HG02610 (cell line): ENCODE data around the gene ZFYVE27.

Experiments used
- ATAC-seq: cut with Tn5 transposase; IDR thresholded peaks from one replicate; pipeline ENCODE4 v1.9.1; 2021; ENCODE audit warnings: mild to moderate bottlenecking, moderate library complexity; ENCODE audit not compliant: unreplicated experiment

ZFYVE27 gene

DNA sequence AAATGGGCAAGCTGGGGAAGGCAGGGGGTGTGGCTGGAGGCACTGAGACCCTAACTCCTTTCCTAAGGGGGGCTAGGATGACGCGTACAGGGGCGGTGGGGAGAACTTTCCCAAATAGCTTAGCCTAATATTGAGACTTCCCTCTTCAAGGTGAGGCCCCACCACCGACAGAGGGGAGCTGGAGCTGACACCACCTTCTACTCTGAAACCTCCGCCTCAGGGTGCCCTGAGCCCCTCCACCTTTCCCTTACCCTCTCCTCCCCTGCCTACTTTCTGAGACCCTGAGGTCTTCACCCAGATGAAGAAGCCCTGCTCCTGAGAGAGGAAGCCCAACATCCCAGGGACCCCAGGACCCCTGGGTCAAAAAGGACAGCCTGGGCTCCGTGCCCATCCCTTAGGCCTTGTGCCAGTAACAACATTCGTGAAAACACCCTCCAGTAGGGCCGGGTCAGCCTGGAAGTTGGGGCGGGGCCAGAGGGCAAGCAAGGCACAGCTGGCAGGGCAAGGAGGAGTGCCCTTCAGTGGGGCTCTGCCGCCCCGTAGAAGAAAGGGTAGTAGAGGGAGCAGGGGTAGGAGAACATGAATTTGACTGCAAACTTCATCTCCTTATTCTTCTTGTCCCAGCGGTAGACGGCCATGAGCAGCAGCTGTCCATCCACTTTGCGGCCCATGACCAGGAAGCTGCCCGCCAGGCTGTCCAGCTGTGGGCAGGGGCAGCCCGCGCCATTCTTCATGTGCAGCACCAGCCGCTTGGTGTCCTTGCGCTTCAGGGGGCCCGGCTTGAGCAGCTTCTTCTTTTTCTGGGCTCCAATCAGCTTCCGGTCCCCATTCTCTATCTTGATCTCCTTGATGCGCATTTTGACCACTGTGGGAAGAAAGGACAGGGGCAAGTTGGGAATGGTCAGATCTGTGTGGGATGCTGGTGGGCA, 30.3 kb downstream of the ZFYVE27 start:
- no peak for ATAC-seq

DNA sequence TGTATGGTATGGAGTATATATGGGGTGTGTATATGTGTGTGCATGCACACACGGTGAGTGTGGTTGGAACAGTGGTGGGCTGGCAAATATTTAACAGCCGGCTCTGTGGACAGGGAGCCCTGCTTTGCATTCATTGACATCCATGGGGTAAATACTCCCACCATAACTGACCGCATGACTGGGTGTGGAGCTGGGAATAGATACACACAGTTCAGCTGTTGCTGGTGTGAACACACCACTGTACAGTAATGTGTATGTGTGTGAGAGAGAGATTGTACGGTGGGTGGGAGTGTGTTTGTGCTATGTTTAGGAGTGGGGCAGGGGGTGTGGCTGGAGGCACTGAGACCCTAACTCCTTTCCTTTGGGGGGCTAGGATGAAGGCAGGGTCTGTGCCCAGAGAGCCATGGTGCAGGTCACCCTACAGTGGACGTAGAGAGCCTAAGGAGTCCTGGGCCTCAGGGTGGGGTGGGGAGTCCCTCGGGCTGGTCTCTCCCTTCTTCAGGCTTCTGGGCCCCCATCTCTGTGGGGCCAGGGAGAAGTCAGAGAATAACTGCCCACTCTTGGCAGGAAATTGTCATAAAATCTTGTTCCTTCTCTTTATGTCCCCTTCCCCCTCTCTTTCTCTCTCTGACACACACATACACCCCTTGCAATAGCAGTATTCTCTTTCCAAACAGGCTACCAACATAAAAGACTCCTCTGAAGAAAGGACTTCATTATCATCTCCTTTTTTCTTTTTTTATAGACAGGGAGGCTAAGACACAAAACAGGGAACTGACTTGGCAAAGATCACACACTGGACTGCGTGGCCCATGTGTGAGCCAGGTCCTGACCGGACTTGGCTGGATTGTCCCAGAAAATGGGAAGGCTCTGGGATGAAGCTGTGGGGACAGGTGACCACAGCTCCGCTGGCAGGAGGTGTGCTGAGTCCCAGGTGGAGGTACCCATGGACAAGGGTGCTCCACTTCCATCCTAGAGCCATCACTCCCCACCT, 31.7 kb downstream of the ZFYVE27 start:
- no peak for ATAC-seq

DNA sequence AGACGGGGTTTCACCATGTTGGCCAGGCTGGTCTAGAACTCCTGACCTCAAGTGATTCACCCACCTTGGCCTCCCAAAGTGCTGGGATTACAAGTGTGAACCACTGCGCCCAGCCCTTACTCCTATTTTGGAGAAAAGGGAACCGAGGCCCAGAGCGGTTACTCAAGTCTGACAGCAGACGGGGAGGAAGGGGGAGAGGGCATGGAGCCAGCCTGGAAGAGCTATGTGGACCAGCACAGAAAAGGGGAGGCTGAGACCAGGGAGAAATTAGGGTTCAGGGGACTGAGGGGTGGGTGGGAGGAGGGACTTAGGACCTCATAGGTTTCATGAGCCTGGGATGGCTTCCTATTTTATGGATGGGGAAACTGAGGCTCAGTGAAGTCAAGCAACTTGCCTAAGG, 33.3 kb downstream of the ZFYVE27 start:
- no peak for ATAC-seq

DNA sequence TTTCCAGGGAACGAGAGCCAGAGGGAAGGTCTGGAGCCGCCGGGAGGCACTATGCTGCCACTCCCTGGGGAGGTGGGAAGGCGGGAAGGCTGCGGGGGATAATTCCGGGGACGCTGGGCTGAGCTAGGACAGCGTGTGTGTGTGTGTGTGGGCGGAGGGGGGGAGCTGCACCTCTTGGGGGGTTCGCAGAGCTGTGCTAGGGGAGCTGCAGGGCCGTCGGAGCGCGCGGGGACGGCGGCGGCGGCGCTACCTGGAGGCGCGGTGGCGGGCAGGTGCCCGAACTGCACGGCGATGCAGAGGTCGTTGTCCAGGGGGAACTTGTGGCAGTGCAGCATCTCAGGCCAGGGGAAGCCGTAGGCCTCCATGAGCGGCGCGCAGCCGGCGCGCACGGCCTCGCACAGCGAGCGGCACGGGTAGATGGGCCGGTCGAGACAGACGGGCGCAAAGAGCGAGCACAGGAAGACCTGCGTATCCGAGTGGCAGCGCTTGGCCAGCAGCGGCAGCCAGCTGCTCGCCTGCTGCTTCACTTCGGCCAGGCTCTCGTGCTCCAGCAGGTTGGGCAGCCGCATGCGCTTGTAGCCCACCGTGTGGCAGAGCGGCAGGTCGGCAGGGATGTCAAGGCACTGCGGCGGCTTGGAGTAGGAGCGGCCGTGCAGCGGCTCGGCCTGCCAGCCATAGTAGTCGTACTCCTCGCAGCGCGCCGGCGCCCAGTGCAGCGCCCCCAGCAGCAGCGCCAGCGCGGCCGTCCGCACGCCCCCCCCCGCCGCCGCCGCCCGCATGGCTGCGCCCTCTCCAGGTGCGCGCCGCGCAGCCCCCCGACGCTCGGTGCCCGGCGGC, 34.3 kb downstream of the ZFYVE27 start:
- no peak for ATAC-seq

DNA sequence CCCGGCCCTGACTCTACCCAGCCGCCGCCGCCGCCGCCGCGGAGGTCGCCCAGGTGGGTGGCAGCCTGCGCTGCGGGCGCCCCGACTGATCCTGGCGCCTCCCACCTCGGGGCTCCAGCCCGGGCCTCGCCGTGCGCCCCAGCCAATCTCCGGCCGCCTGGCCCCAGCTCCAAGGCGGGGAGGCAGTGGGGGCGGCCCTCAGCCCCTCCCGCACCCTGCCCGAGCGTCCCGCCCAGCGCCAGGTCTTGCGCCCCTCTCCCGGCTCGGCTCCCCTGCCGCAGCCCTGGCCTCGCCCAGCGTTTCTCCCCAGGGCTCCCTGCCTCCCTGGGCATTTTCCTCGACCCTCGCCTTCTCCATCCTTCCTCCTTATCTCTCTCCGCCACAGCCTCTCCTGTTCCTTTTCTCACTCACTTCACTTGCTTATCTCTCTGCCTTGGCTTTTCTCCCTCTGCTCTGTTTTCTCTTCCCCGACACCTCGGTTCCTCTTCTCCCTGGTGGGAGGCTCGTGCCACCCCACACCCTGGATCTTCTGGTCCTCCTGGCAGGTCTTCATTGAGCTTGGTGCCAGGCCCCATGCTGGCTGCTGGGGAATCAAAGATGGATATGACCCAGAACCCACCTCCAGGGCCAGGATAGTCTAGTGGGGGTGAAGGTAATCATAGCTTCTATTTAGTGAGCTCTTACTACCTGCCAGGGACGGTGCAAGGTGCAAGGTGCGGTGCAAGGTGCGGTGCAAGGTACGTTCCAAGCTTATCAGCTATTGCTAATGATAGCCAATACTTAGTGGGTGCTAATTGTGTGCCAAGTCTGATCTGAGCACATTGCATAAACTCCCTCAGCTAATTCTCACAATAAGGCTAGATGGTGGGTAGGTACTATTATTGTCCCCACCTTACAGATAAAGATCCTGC, 35.2 kb downstream of the ZFYVE27 start, which contains the start of gene SFRP5:
Gene SFRP5 (minus strand): TSS at position 87 of the 911 bp plus-strand sequence. CDS start 166 bp downstream, outside the sequence.
- no peak for ATAC-seq

DNA sequence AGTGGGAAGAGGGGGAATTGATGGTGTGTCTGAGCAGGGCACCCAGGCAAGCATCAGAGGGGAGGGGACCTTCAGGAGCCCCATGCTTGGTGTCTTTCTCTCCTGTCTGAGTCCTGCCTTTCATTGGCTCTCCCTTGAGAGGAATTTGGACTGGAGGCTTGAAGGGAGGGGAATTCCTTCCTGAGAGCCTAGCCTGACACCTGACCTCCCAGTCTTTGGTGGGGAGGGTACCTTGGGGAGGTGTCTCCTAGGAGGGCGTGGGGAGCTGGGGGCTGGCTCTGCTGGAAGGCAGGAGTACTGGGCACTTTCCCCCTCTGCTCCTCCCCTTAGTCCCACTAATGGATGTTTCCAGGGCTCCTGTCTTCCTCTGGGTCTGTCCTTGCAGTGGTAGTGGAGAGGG, 36.2 kb downstream of the ZFYVE27 start:
- no peak for ATAC-seq

DNA sequence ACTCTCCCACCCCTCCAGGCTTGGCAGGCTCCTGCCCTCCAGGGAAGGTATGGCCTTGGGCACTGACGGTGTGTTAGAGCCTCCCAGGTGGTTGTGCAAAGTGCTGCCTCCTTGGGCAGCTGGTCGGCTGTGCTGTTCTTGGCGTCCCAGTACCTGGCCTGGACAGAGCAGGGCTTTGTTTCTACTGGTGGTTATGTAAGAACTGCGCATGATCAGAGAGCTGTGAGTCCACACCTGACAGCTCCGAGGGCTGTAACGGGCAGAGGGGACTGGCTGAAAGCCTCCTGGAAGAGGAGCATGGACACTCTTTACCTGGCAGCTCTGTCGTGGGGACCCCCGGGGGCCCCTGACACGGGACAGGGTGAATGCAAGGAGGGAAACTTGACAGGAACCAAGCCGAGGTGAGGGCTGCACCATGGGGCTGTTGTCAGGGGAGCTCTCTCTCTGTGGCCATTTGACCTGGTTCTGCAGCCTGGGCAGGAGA, 37.9 kb downstream of the ZFYVE27 start:
- no peak for ATAC-seq

DNA sequence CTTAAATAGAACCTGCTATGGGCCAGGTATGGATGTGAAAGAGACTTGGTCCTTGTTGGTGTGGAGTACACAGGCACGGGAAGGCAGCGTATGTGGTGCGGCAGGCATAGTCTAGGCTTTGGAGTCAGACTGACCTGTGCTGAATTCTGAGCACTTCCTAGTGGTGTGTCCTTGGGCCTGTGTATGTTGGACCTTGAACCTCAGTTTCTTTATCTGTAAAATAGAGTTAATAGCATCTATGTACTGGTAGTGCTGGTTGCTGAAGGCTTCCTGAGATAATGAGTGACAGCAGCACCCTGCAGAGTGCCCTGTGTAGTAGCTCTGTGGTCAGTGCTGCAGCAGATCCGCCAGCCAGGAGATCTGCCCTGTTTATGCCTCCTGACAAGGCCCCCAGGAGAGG, 40.2 kb downstream of the ZFYVE27 start:
- no peak for ATAC-seq

DNA sequence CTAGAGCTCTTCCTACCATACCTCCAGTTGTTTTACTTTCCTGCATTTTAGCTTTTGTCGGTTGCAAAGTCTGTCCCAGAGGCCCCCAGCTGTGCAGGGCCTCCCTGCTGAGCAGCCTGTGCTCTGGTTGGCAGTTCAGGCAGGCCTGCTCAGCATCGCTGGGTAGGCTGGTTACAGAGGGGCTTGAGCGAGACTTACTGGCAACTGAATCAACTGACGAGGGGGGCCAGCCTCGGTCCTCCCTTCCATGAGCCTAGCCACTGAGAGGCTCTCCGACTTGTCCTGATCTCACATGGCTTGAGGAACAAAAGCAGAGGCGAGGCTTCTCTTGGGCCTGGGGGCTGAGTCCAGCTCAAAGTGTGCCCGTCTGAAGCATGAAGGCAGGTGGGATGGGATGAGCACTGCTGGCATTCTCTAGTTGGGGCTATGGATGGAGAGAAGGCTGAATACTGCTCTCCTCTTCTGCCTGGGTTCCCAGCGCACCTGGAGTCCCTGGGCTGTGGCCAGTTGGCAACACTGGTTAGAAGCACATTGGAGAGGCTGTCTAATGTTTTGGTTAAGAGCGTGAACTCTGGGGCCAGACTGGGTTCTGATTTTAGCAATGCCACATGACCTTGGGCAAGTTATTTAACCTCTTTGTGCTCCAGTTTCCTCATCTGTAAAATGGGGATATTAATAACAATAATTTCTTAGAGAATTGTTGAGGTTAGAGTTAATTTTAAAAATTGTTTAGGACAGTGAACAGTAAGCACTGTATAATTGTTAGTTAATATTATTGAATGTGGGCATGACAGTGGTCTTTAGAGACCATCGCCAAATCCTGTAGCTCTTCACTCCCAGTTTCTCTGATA, 41.7 kb downstream of the ZFYVE27 start:
- no peak for ATAC-seq

DNA sequence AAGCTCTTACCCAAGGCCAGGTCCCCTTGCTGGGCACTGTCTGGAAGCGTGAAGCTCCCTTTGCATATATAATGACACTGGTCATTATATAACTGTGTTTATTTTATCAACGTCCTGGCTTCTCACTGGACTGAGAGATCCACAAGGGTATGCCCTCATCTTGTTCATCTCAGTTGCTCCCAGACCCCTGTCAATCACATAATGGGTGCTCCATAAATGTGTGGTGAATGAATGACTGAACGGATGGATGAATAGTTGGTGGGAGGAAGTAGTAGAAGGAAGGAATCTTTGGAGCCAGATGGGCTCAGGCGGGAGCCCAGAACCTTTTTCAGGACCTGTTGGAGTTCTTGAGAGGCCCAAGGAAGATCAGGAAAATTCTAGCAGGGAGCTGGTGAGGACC, 42.6 kb downstream of the ZFYVE27 start:
- no peak for ATAC-seq

DNA sequence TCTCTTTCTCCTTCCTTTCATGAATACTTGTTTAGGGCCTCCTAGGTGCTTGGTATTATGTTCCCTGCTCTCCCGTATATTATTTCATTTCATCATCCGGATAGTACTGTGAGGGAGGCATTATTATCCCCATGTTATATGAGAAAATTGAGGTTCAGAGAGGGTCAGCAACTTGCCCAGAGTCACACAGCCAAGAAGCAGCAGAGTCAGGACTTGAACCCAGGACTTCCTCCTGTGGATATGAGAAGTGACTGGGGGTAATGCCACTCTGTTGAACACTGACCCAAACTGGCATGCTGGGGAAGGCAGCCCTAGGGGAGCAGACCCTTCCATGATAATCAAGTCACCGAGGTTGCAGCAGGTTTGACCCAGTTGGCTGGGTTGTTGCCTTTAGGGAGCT, 43.0 kb downstream of the ZFYVE27 start:
- no peak for ATAC-seq

DNA sequence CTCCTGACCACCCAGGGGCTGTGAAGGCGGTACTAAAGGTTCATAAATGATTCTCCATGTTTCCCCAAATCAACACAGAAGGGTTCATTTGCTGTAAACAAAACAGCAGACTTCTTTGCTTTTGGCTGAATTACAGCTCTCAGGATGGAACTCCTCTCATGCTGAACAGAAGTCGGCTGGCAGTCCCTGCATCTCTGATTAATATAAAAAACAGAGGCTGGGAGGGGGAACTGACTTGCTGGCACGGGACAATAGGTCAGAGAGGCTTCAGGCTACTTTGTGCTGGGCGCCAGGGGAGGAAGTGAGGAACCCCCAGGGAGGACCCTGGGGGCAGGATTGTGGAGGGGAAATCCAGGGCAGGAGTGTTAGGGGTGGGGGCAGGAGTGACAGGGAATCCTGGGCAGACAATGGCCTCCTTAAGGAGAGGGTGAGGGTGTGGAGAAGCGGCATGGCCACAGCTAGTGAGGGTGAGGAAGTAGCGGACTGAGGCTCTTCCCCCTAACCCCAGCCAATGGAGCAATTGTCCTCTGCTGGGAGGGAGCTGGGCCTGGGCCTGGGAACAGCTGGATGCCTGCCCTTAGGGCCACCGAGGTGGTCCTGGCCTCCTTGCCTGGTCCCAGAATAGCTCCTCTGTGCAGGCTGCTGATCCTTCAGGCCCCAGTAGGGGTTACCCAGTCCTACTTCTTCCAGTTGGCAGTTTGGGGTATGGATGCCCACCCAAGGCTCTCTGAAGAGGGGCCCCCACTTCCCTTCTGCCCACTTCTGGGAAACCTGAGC, 44.1 kb downstream of the ZFYVE27 start:
- ATAC-seq, result no peak

DNA sequence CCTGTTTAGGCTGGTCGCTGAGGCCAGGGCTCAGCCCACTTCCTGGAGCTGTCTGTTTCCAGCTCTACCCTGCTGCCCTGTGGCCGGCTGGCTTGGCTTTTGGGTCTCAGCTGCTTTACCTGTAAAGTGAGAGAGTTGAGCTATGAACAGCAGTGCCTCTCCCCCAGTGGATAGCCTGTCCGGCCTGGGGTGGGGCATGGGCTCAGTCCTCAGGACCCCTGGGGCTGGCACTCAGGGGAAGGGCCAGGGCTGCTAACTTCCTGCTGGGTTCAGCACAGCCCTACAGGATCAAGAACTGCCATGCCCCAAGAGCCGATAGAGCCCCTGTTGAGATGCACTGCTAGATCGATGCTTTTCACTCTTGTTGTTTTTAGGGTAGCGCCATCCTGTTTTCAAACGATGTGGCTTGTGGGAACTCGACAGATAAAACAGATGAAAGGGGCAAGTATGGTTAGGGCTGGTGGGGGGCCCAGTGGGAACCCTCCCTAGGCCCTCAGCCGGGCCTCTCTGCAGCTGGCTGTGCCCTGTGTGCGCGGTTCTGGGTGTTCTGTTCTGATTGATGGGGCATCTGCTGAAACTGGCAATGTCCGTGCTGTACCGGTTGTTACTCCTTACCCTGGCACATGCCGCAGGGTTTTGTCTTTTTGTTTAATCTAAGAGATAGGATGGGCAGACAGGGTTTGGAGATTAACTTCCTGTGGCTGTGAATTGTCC, 44.8 kb downstream of the ZFYVE27 start:
- no peak for ATAC-seq

DNA sequence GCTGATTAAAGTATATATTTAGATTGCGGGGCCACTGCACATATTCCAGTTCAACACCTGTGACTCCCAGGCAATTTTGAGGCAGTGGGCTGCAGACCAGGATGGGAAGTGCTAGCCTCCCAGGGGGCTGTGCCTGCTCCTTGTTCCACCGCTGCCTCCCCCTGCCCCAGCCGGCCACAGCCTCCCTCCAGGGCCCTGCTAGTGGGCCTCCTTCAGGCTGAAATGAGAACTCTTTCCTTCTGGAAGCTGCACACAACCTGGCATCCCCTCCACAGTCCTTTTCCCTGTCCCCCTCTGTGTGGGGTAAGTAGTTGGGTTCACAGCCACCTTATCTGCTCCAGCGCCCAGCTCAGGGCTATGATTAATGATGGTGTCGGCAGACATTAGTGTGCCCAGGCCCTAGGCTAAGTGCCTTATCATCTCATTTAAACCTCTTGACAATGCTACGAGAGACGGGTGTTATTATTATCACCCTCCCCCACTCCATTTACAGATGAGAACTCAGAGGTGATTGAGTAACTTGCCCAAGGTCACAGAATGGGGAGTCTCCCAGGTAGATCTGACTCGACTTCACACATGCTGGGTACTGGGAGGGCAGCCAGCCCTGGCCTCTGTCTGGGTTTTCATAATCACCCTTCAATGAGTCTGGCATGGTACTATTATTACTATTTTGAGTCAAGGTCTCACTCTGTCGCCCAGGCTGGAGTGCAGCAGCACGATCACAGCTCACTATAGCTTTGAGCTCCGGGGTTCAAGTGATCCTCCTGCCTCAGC, 45.7 kb downstream of the ZFYVE27 start:
- no peak for ATAC-seq

DNA sequence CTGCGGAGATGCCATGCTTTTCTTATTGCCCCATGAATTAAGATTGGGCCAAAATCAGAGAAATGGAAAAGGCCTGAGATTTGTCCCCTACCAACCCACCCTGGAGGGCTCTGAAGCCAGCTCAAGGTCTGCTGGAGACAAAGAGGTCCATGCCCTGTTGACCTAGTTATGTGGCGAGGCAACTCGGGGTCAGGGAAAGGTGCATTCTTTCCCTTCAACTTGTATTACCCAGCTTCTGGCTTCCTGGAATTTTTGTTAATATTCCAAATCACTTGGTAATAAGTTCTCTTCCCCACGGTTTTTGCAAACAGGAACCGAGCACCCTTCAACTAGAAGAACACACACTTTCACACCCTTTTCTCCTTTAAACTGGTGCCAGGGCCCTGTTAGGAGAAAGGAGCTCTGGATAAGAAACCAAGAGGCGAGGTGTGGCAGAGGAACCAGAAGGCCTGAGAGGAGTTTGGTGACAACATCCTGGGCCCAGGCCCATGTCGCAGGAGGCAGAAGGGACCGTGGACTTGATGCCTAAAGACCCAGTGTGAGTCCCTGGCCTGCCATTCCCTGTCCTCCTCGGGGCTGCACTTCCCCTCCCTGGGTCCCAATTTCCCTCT, 47.4 kb downstream of the ZFYVE27 start:
- no peak for ATAC-seq

DNA sequence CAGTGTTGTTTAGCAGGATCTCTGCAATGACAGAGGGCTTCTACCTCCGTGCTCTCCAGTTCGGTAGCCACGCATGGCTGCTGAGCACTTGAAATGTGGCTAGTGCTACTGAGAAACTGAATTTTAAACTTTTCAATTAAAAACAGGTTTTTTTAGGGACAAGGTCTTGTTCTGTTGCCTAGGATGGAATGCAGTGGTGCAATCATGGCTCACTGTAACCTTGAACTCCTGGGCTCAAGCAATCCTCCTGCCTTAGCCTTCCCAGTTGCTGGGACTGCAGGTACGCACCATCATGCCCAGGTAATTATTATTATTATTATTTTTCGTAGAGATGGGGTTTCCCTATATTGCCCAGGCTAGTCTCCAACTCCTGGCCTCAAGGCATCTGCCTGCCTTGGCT, 48.3 kb downstream of the ZFYVE27 start:
- ATAC-seq, result no peak
